K562 (cell line): ENCODE measurements around the gene PANK2. TPM values are rescaled to one million over a fixed set of nuclear protein-coding genes. Genes with fewer than 3 reads are reported as not detected.

Experiments used
- CXXC5 ChIP-seq: fragments of 250-450 bp; sonication (Bioruptor Pico); IDR thresholded peaks from 2 replicates; pipeline ENCODE4 v1.8.0; 2022; ENCODE audit warnings: inconsistent platforms, mild to moderate bottlenecking, moderate library complexity
- MEIS2 ChIP-seq: fragments of 450-650 bp; IDR thresholded peaks from 2 replicates; pipeline ENCODE4 v1.6.1; 2014; ENCODE audit warnings: mild to moderate bottlenecking; ENCODE audit not compliant: partially characterized antibody
- MTA3 ChIP-seq: fragments of 450-650 bp; formaldehyde crosslinking; IDR thresholded peaks from 2 replicates; pipeline ENCODE4 v1.6.1; 2017; ENCODE audit warnings: mild to moderate bottlenecking, borderline replicate concordance
- NFRKB ChIP-seq: fragments of 450-650 bp; IDR thresholded peaks from 2 replicates; pipeline ENCODE4 v1.6.1; 2016; ENCODE audit warnings: low read depth
- PPARD ChIP-seq: fragments of 250-450 bp; sonication (Bioruptor Pico); IDR thresholded peaks from 2 replicates; pipeline ENCODE4 v1.8.0; 2022; ENCODE audit warnings: inconsistent platforms, mild to moderate bottlenecking, moderate library complexity
- ZFX ChIP-seq: sonication (generic); formaldehyde crosslinking; IDR thresholded peaks from 2 replicates; pipeline ENCODE4 v1.8.0; 2022; ENCODE audit warnings: mild to moderate bottlenecking, missing genetic modification reagents, moderate library complexity
- ZSCAN29 ChIP-seq: fragments of 450-650 bp; IDR thresholded peaks from 2 replicates; pipeline ENCODE4 v1.6.1; 2017
- polyA plus RNA-seq, 8 experiments: library from polyadenylated mRNA; depleted of rRNA in 4 of 8; stranded (reverse) in 5 of 8; unstranded in 3 of 8; fragments of >200 nt; fragmentation: Nextera tagmentation in 2 of 8; fragmentation: Illumina TruSeq in 1 of 8; extraction: Ambion mirVana in 2 of 8; extraction: Trizol in 1 of 8; gene quantifications; 2 replicates each; pipeline versions ENCODE4 v1.2.1 to v1.2.3, GENCODE V29; 2011 to 2014; ENCODE audit warnings: inconsistent platforms in 1 of 8, missing spikeins in 1 of 8
- total RNA-seq, 7 experiments: library from RNA; depleted of rRNA in 6 of 7; stranded (reverse); fragments of >200 nt in 6 of 7; fragmentation: Illumina TruSeq in 2 of 7; extraction: Trizol in 2 of 7; gene quantifications; 2 replicates each; pipeline versions ENCODE4 v1.2.1 to v1.2.3, GENCODE V29; 2011 to 2021; ENCODE audit warnings: low replicate concordance in 1 of 7
- TF ChIP-seq, protein P1 (sequence below), 3 experiments: fragments of 200-800 bp in 1 of 3; sonication (Bioruptor generic) in 1 of 3; sonication (generic) in 1 of 3; formaldehyde crosslinking in 1 of 3; IDR thresholded peaks; 2 replicates each; pipeline versions ENCODE4 v1.6.1 to v1.8.0; 2016 to 2022; ENCODE audit warnings: mild to moderate bottlenecking in 2 of 3, missing compliant biosample characterization in 2 of 3, missing genetic modification characterization in 2 of 3, missing genetic modification reagents in 1 of 3
- TF ChIP-seq, protein P2 (sequence below): sonication (generic); formaldehyde crosslinking; IDR thresholded peaks from 2 replicates; pipeline ENCODE4 v1.9.0; 2022; ENCODE audit warnings: mild to moderate bottlenecking, missing genetic modification reagents
- TF ChIP-seq, protein P3 (sequence below): sonication (generic); formaldehyde crosslinking; IDR thresholded peaks from 2 replicates; pipeline ENCODE4 v1.8.1; 2023; ENCODE audit warnings: mild to moderate bottlenecking, missing genetic modification reagents
- TF ChIP-seq, protein P4 (sequence below), 2 experiments: IDR thresholded peaks; 2 replicates each; pipeline ENCODE4 v1.6.1; 2011; ENCODE audit warnings: borderline replicate concordance in 1 of 2, control low read depth in 1 of 2, low read depth in 1 of 2, low read length in 1 of 2, mild to moderate bottlenecking in 1 of 2, mixed read lengths in 1 of 2, moderate library complexity in 1 of 2; ENCODE audit not compliant: insufficient read depth in 1 of 2, insufficient read length in 1 of 2, poor library complexity in 1 of 2, severe bottlenecking in 1 of 2; ENCODE audit errors: extremely low read depth in 1 of 2
- TF ChIP-seq, protein P5 (sequence below): sonication (generic); formaldehyde crosslinking; IDR thresholded peaks from 2 replicates; pipeline ENCODE4 v1.8.0; 2022; ENCODE audit warnings: mild to moderate bottlenecking, missing genetic modification reagents

The PANK2 gene
- total and polyA plus RNA-seq, 9 of the 15 experiments (the other 6 are each of a cell fraction or from before 2014, with no cell fraction given), result 14.9 to 43.5 (median 31.4) TPM

DNA sequence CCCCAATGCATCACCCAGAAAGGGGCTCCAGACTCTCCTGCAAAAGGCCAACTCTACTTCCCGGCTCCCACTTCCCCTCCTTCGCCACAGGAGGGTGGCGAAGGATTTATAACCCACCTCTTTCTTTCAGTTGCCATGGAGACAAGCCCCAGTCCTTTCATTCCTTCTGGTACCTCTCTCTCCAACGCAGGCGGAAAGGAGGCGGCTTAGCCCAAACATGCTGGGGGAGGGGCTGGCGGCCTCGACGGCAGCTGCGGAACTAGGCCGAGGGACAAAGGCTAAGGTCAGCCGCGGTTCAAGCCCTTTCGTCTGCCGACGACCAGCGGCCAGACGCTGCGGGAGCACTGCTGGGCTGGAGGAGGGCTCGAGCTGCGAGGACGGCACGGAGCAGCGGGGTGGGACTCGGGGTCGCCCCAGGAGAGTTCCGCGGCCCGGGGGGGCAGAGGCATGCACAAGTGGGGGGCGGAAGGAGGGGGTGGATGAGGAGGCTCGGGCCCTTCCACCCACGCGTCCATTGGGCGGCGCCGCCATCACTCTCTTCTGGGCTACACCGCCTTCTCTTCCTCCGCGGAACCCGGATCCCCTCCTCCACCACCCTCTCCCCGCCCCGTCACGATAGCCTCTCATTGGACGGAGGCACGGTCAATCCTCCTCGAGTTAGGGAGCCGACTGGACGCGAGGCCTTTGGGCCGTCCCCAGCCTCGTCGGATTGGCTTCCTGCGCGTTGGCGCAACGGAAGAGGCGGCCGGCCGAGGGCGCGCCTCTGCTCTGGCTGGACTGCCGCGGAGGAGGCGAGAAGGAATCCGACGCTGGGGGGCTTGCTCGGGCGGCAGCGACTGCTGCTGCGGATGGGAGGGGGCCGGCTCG lies at the start of gene PANK2 (continued):
- peak; percentile 70 for TF ChIP-seq ZFX (CRISPR knock-in tag)
- peak; percentile 89 for TF ChIP-seq CXXC5 (CRISPR knock-in tag)
- peak; percentile 61; the same call in 1 of the 2 replicates for TF ChIP-seq ZSCAN29
- TF ChIP-seq, protein P1, sequence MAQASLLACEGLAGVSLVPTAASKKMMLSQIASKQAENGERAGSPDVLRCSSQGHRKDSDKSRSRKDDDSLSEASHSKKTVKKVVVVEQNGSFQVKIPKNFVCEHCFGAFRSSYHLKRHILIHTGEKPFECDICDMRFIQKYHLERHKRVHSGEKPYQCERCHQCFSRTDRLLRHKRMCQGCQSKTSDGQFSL (CRISPR knock-in tag; IDR thresholded peaks at IDR 0.05), result 0 out of 2 replicates have a peak, but pooled peaks have one; percentile 3
- TF ChIP-seq, protein P1 (tag; IDR thresholded peaks at IDR 0.05), result no peak; a peak in 1 of 4 replicates
- peak; percentile 21; the same call in 1 of the 2 replicates for TF ChIP-seq MTA3
- TF ChIP-seq, protein P2, sequence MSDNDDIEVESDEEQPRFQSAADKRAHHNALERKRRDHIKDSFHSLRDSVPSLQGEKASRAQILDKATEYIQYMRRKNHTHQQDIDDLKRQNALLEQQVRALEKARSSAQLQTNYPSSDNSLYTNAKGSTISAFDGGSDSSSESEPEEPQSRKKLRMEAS, result 0 out of 2 replicates have a peak, but pooled peaks have one; percentile 43
- TF ChIP-seq, protein P3, sequence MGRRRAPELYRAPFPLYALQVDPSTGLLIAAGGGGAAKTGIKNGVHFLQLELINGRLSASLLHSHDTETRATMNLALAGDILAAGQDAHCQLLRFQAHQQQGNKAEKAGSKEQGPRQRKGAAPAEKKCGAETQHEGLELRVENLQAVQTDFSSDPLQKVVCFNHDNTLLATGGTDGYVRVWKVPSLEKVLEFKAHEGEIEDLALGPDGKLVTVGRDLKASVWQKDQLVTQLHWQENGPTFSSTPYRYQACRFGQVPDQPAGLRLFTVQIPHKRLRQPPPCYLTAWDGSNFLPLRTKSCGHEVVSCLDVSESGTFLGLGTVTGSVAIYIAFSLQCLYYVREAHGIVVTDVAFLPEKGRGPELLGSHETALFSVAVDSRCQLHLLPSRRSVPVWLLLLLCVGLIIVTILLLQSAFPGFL, result no peak
- TF ChIP-seq NFRKB, result peak; percentile 92
- TF ChIP-seq MEIS2, result peak; percentile 95
- TF ChIP-seq, protein P4, sequence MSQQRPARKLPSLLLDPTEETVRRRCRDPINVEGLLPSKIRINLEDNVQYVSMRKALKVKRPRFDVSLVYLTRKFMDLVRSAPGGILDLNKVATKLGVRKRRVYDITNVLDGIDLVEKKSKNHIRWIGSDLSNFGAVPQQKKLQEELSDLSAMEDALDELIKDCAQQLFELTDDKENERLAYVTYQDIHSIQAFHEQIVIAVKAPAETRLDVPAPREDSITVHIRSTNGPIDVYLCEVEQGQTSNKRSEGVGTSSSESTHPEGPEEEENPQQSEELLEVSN (IDR thresholded peaks at IDR 0.05; ENCODE audit: borderline replicate concordance in 1 of 2, extremely low read depth in 1 of 2, insufficient read depth in 1 of 2, insufficient read length in 1 of 2, low read depth in 1 of 2, low read length in 1 of 2, poor library complexity in 1 of 2, severe bottlenecking in 1 of 2), result peak in 1 of 2 experiments; percentile 47
- no peak for TF ChIP-seq PPARD (CRISPR knock-in tag)
- TF ChIP-seq, protein P5, sequence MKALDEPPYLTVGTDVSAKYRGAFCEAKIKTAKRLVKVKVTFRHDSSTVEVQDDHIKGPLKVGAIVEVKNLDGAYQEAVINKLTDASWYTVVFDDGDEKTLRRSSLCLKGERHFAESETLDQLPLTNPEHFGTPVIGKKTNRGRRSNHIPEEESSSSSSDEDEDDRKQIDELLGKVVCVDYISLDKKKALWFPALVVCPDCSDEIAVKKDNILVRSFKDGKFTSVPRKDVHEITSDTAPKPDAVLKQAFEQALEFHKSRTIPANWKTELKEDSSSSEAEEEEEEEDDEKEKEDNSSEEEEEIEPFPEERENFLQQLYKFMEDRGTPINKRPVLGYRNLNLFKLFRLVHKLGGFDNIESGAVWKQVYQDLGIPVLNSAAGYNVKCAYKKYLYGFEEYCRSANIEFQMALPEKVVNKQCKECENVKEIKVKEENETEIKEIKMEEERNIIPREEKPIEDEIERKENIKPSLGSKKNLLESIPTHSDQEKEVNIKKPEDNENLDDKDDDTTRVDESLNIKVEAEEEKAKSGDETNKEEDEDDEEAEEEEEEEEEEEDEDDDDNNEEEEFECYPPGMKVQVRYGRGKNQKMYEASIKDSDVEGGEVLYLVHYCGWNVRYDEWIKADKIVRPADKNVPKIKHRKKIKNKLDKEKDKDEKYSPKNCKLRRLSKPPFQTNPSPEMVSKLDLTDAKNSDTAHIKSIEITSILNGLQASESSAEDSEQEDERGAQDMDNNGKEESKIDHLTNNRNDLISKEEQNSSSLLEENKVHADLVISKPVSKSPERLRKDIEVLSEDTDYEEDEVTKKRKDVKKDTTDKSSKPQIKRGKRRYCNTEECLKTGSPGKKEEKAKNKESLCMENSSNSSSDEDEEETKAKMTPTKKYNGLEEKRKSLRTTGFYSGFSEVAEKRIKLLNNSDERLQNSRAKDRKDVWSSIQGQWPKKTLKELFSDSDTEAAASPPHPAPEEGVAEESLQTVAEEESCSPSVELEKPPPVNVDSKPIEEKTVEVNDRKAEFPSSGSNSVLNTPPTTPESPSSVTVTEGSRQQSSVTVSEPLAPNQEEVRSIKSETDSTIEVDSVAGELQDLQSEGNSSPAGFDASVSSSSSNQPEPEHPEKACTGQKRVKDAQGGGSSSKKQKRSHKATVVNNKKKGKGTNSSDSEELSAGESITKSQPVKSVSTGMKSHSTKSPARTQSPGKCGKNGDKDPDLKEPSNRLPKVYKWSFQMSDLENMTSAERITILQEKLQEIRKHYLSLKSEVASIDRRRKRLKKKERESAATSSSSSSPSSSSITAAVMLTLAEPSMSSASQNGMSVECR (CRISPR knock-in tag), result peak; percentile 76
